ACC112 (cell line): ENCODE measurements around the gene NDST3.

Source experiments
- H2AFZ ChIP-seq: fragments of 200-600 bp; sonication (generic); one replicate; pipeline ENCODE4 v1.6.0; 2017; ENCODE audit warnings: antibody characterized with exemption, low read length; ENCODE audit not compliant: unreplicated experiment
- H3K27ac ChIP-seq: fragments of 200-600 bp; sonication (generic); 2 replicates; pipeline ENCODE4 v1.5.1; 2014; ENCODE audit warnings: low read depth, mild to moderate bottlenecking, antibody characterized with exemption, low read length, moderate library complexity
- H3K27me3 ChIP-seq: fragments of 200-600 bp; sonication (generic); 2 replicates; pipeline ENCODE4 v1.6.1; 2014; ENCODE audit warnings: mild to moderate bottlenecking, antibody characterized with exemption, low read length, moderate library complexity, mixed read lengths; ENCODE audit not compliant: insufficient read depth
- H3K36me3 ChIP-seq: fragments of 200-600 bp; sonication (generic); 2 replicates; pipeline ENCODE4 v1.6.1; 2016; ENCODE audit warnings: mild to moderate bottlenecking, antibody characterized with exemption, low read length, moderate library complexity, mixed read lengths; ENCODE audit not compliant: insufficient read depth
- H3K4me1 ChIP-seq: fragments of 200-600 bp; sonication (generic); one replicate; pipeline ENCODE4 v1.6.1; 2016; ENCODE audit warnings: low read length, mixed read lengths; ENCODE audit not compliant: insufficient read depth, unreplicated experiment, control insufficient read depth
- H3K4me3 ChIP-seq: fragments of 200-600 bp; sonication (generic); 2 replicates; pipeline ENCODE4 v1.5.1; 2014; ENCODE audit warnings: mild to moderate bottlenecking, low read depth, low read length
- H3K79me2 ChIP-seq: fragments of 200-600 bp; sonication (generic); one replicate; pipeline ENCODE4 v1.6.0; 2016; ENCODE audit warnings: low read length; ENCODE audit not compliant: control insufficient read depth, unreplicated experiment, insufficient read depth

The NDST3 gene

GRCh38 chr4:118271788-118272187, 237.5 kb downstream of the NDST3 start:
- no peak overlapping the region for H2AFZ ChIP-seq
- peaks cover 23% of the 10 kb centered on the region for H3K27me3 ChIP-seq

DNA sequence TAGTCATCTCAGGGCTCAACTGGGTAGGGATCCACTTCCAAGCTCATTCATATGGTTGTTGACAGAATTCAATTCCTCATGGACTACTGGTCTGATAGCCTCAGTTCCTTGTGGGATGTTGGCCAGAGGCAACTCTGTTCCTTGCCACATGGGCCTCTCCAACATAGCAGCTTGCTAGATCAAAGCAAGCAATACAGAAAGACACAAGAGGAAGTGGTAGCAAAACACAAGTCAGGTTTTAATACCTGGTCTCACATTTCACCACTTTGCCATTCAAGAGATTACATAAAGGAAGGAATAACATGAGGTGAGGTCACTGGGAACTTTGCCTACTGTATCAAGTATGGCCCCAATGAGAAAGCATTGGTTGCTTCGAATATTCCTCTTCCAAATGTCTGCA, 239.4 kb downstream of the NDST3 start:
- Histone ChIP-seq H3K27ac (no peak overlapping the region), H3K4me3 (no peak overlapping the region), H3K36me3 (no peaks in the 10 kb centered on the region), H2AFZ (no peak overlapping the region), H3K4me1 (no peaks in the 10 kb centered on the region), H3K79me2 (peaks cover 3% of the 10 kb centered on the region), H3K27me3 (peaks cover 23% of the 10 kb centered on the region)

More at GRCh38 chr4:118271788-118272187, 237.5 kb downstream of the NDST3 start:
- Histone ChIP-seq H3K27ac (no peak overlapping the region), H3K79me2 (no peaks in the 10 kb centered on the region), H3K4me1 (no peaks in the 10 kb centered on the region), H3K4me3 (no peak overlapping the region), H3K36me3 (no peaks in the 10 kb centered on the region)

DNA sequence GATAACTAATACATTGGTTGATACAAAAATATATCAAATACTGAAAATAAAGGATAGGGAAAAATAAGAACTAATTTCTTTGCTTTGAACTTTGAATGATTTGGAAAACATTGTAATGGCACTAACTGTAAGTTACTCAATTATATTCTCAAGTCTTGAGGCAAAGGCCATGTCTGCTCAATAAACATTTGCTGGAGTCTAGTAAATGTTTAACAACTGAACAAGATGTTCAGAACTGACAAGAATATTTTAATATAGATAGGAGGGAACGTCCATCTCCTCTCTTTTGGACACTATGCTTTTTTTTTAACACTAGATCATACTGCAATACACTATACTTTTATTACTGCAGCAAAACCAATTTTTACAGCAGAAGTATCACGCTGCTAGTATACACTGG, 242.3 kb downstream of the NDST3 start:
- no peak overlapping the region for H3K4me3 ChIP-seq
- no peak overlapping the region for H2AFZ ChIP-seq
- H3K4me1 ChIP-seq: peaks cover 13% of the 10 kb centered on the region
- H3K27me3 ChIP-seq: peaks cover 17% of the 10 kb centered on the region
- H3K36me3 ChIP-seq: peaks cover 18% of the 10 kb centered on the region
- H3K27ac ChIP-seq: no peak overlapping the region
- peaks cover 24% of the 10 kb centered on the region for H3K79me2 ChIP-seq

- H3K27me3 ChIP-seq: peaks cover 11% of the 10 kb centered on the region
- peaks cover 20% of the 10 kb centered on the region for H3K4me1 ChIP-seq
- peak overlapping the region; percentile 91; the same call in 1 of the 2 replicates for H3K4me3 ChIP-seq
- no peak overlapping the region for H3K27ac ChIP-seq
- peaks cover 18% of the 10 kb centered on the region for H3K36me3 ChIP-seq
- peaks cover 24% of the 10 kb centered on the region for H3K79me2 ChIP-seq
- H2AFZ ChIP-seq: no peak overlapping the region
Observed at GRCh38 chr4:118277243-118277642, 243.0 kb downstream of the NDST3 start.

DNA sequence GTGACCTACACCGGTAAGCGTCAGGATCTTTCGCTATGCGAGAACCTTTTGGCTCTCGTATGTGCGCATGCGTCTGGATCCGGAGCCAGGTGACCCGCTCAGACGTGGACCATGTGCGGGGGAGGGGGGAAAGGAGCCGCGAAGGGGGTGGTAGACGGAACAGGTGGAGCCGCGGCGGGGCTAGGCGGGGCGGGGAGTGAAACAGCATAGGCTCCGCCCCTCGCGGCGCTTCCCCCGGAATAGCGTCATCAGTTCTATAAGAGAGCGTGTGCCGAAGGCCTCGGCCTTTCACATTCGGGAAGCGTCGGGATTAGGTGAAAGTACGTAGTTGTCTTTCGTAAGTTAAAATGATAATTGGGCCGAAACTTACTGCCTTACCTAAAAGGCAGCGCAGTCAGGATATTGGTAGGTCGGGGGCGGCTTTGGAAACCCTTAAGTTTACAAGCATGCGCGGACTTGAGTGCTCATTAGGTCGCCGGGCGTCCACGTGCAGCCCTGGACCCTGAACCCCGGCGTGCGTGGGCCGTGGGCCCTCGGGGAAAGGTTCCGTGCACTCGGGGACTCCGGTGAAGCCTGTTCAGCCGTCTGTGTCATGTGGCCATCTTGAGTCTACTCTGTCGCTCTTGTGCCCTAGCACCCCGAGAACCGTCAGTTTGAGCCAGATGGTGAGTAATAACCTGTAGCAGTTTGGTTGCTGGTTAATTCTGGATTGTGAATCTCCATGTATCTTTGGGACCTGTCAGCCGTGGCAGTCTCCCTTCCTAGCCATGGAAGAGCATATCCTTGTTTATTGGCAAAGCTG, 244.4 kb downstream of the NDST3 start:
- Histone ChIP-seq H3K27me3 (peaks cover 2% of the 10 kb centered on the region), H3K4me1 (peaks cover 32% of the 10 kb centered on the region), H3K36me3 (peaks cover 18% of the 10 kb centered on the region), H2AFZ (peak overlapping the region; percentile 2), H3K27ac (peak overlapping the region; percentile 71), H3K79me2 (peaks cover 24% of the 10 kb centered on the region), H3K4me3 (peak overlapping the region; percentile 91)

- peak overlapping the region; percentile 71 for H3K27ac ChIP-seq
- H3K27me3 ChIP-seq: no peaks in the 10 kb centered on the region; the same call in 1 of the 2 replicates
- H2AFZ ChIP-seq: peak overlapping the region; percentile 2
- peak overlapping the region; percentile 91 for H3K4me3 ChIP-seq
- H3K79me2 ChIP-seq: peaks cover 24% of the 10 kb centered on the region
- H3K36me3 ChIP-seq: peaks cover 18% of the 10 kb centered on the region
- peaks cover 36% of the 10 kb centered on the region for H3K4me1 ChIP-seq
Observed at GRCh38 chr4:118279328-118279727, 245.0 kb downstream of the NDST3 start.

GRCh38 chr4:118279920-118280432, 245.7 kb downstream of the NDST3 start:
- no peaks in the 10 kb centered on the region for H3K27me3 ChIP-seq
- H3K79me2 ChIP-seq: peaks cover 24% of the 10 kb centered on the region
- peaks cover 36% of the 10 kb centered on the region for H3K4me1 ChIP-seq
- peak overlapping the region; percentile 91 for H3K4me3 ChIP-seq
- no peak overlapping the region for H2AFZ ChIP-seq
- H3K27ac ChIP-seq: peak overlapping the region; percentile 71
- H3K36me3 ChIP-seq: peaks cover 18% of the 10 kb centered on the region

DNA sequence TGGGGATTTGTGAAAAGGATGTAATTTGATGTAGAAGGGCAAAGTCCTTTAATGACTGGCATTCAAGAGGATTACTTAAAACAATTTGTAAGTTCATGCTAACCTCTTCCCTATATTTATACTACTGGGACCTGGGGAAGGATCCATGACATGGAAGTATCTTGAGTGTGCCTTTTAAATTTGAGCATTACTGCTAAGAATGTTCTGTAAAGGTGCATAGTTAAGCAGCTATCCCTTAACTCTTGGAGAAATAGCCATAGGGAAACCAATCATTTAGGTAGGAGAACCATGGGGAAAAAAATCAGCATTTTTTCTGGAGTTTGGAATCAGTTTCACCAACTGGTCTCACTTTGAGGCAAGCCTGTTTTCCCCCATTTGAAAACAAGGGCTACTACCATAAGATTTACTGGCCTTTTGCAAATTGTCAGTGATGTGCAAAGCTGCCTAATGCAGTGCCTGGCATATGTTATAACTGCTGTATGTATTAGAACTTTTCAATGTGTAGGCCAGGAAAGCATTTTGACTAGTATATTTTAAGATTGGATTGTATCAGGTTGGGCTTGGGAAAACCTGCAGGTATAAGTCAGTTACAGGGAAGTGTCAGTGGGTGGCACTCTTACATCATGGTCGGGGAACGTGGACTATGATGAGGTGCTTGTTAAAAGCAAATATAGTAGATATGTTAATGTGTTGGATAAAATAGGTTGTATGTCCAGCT, 246.4 kb downstream of the NDST3 start:
- Histone ChIP-seq H2AFZ (no peak overlapping the region), H3K27ac (peak overlapping the region; percentile 71), H3K36me3 (peaks cover 18% of the 10 kb centered on the region), H3K79me2 (peaks cover 24% of the 10 kb centered on the region), H3K4me3 (peak overlapping the region; percentile 91), H3K27me3 (no peaks in the 10 kb centered on the region), H3K4me1 (peaks cover 36% of the 10 kb centered on the region)

DNA sequence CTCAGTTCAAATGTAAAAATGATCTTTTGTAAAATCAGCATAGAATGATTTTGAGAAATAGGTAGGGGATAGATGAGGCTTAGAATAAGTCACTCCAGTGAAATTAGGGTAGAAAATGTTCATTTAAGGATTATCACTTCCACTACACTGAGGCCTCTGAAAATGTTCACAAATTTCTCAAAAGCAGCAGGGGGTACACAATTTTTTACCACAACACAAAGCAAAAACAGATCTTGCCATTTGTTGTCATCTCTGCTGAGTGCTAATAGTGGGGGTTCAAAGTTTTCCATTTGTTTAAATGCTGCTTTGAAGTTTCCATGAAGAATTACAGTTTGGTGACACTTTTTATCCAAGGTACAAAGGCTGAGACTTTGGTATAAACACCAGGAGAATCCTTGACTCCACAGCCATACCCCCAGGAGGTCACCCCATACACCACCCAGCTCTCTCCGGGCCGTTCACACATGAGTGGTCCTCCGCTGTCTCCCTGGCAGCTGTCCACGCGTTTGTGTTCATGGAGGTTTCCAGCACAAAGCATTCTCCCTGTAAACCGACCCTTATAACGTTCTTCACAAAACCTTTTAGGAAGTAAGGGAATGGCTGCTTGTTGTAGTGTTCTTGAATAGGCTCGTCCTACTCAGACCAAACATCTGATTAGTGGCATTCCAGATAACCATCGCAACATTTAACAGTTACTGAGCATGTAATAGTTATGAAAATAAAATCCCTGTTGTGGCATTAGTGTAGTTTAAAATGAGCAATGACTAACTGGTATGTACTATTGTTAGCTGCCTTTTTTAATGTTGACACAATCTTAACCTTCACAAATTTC, 247.5 kb downstream of the NDST3 start:
- Histone ChIP-seq H3K27me3 (no peaks in the 10 kb centered on the region), H3K4me3 (peak overlapping the region; percentile 91), H3K27ac (peak overlapping the region; percentile 71), H3K36me3 (peaks cover 18% of the 10 kb centered on the region), H3K79me2 (peaks cover 24% of the 10 kb centered on the region), H2AFZ (no peak overlapping the region), H3K4me1 (peaks cover 36% of the 10 kb centered on the region)

DNA sequence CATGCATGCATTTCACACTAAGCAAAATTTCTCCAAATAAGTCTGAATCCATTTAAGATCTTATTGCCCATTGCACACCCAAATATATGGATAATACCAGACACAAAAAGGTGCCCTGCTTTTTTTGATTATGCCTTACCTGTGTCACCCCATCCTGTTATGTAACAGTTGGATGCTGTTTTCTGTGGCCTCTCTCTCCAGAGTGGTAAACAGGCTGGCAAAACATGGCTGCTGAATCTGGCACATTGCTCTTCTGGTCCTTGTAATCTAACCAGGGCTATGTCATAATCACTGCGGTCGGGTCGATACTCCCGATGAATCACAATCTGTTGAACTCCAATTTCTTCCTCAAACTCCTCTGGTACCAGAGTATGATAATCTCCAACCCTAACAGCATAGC, 248.4 kb downstream of the NDST3 start:
- H2AFZ ChIP-seq: no peak overlapping the region
- H3K4me1 ChIP-seq: peaks cover 42% of the 10 kb centered on the region
- H3K27me3 ChIP-seq: no peaks in the 10 kb centered on the region
- H3K4me3 ChIP-seq: no peak overlapping the region
- H3K36me3 ChIP-seq: peaks cover 18% of the 10 kb centered on the region
- H3K27ac ChIP-seq: peak overlapping the region; percentile 71
- H3K79me2 ChIP-seq: peaks cover 24% of the 10 kb centered on the region
